Endothelial cell of umbilical vein (primary cell): ENCODE data around the gene MYO7B. TPM values are rescaled to one million over a fixed set of nuclear protein-coding genes. Genes with fewer than 3 reads are reported as not detected.

Experiments
- BruUV-seq: library from RNA; stranded (reverse); fragments of 400-500 nt; replicated peaks from 2 replicates; lab custom pipeline; 2021; lab: Mats Ljungman, UMichigan
- CTCF ChIA-PET: fragments of 300-600, 350-600 bp; sonication (Branson Sonifier 250); formaldehyde crosslinking; loops from one replicate; lab custom pipeline; 2021; ENCODE audit warnings: antibody characterized with exemption, inconsistent platforms; lab: Charles Lee
- POLR2A ChIA-PET: fragments of 300-600, 350-600 bp; sonication (Branson Sonifier 250); formaldehyde crosslinking; loops from one replicate; lab custom pipeline; 2021; ENCODE audit warnings: antibody characterized with exemption, inconsistent platforms; lab: Charles Lee
- DNase-seq: peaks from one replicate; pipeline ENCODE4 v3.0.0-alpha.2; 2011; ENCODE audit warnings: low read depth, low spot score
- FAIRE-seq: peaks from 2 replicates; lab custom pipeline; 2011; peaks lifted over from hg19 to GRCh38; lab: Jason Lieb, UNC
- H2AFZ ChIP-seq: 2 replicates; pipeline ENCODE4 v1.6.0; 2012; ENCODE audit warnings: low read depth, low read length, control low read depth, inconsistent platforms
- H3K27ac ChIP-seq: 2 replicates; pipeline ENCODE4 v1.5.1; 2011; ENCODE audit warnings: low read depth, mild to moderate bottlenecking, control low read depth, low read length, moderate library complexity; ENCODE audit not compliant: insufficient read depth
- H3K27me3 ChIP-seq, 2 experiments: 2 replicates each; pipeline versions ENCODE4 v1.6.0 to v1.6.1; 2011; ENCODE audit warnings: low read length in 2 of 2, mixed read lengths in 1 of 2; ENCODE audit not compliant: control insufficient read depth in 2 of 2, insufficient read depth in 2 of 2
- H3K36me3 ChIP-seq, 2 experiments: 2 replicates in 1 of 2; 3 replicates in 1 of 2; pipeline ENCODE4 v1.5.1; 2011; ENCODE audit warnings: low read length in 2 of 2, mild to moderate bottlenecking in 1 of 2, moderate library complexity in 1 of 2; ENCODE audit not compliant: control insufficient read depth in 2 of 2, insufficient read depth in 2 of 2; ENCODE audit errors: extremely low read depth in 1 of 2
- H3K4me1 ChIP-seq: 3 replicates; pipeline ENCODE4 v1.5.1; 2011; ENCODE audit warnings: mild to moderate bottlenecking, low read length; ENCODE audit not compliant: control insufficient read depth, insufficient read depth; ENCODE audit errors: extremely low read depth
- H3K4me2 ChIP-seq: 2 replicates; pipeline ENCODE4 v1.6.1; 2011; ENCODE audit warnings: low read length, control low read depth, mixed read lengths; ENCODE audit not compliant: insufficient read depth
- H3K4me3 ChIP-seq, 3 experiments: fragments of 200-600 bp in 1 of 3; sonication (generic), shearing (Covaris generic) in 1 of 3; replicated peaks in 1 of 3; 2 replicates each; pipeline ENCODE4 v1.5.1; 2011 to 2016; ENCODE audit warnings: control low read depth in 3 of 3, low read length in 3 of 3, mild to moderate bottlenecking in 2 of 3, inconsistent platforms in 1 of 3, low read depth in 1 of 3, moderate library complexity in 1 of 3; ENCODE audit not compliant: insufficient read depth in 1 of 3
- H3K79me2 ChIP-seq: 2 replicates; pipeline ENCODE4 v1.6.0; 2012; ENCODE audit warnings: low read length, inconsistent platforms; ENCODE audit not compliant: control insufficient read depth, insufficient read depth
- H3K9ac ChIP-seq: replicated peaks from 2 replicates; pipeline ENCODE3; 2011; ENCODE audit warnings: low read length, control low read depth; ENCODE audit not compliant: insufficient read depth; ENCODE audit errors: extremely low read depth
- H3K9me1 ChIP-seq: replicated peaks from 3 replicates; pipeline ENCODE4 v1.6.0; 2011; ENCODE audit warnings: mild to moderate bottlenecking, low read length; ENCODE audit not compliant: control insufficient read depth, insufficient read depth; ENCODE audit errors: extremely low read depth
- H3K9me3 ChIP-seq: replicated peaks from 2 replicates; pipeline ENCODE4 v1.5.1; 2012; ENCODE audit warnings: low read length, inconsistent platforms; ENCODE audit not compliant: control insufficient read depth, insufficient read depth
- H4K20me1 ChIP-seq: replicated peaks from 2 replicates; pipeline ENCODE3; 2011; ENCODE audit warnings: mild to moderate bottlenecking, low read length; ENCODE audit not compliant: control insufficient read depth, insufficient read depth; ENCODE audit errors: extremely low read depth
- CTCF ChIP-seq, 2 donors: IDR thresholded peaks; 1 replicate in 1 of 2; 2 replicates in 1 of 2; pipeline ENCODE4 v1.5.1; 2011; ENCODE audit warnings: low read length in 2 of 2, mild to moderate bottlenecking in 2 of 2, moderate library complexity in 2 of 2, control low read depth in 1 of 2, inconsistent platforms in 1 of 2, low read depth in 1 of 2; ENCODE audit not compliant: insufficient read depth in 1 of 2; ENCODE audit errors: extremely low read depth in 1 of 2
- FOS ChIP-seq: IDR thresholded peaks from 2 replicates; pipeline ENCODE4 v1.6.1; 2011; ENCODE audit warnings: mild to moderate bottlenecking, low read length, moderate library complexity, borderline replicate concordance; ENCODE audit not compliant: insufficient read depth
- GATA2 ChIP-seq: IDR thresholded peaks from 2 replicates; pipeline ENCODE4 v1.7.0; 2011; ENCODE audit warnings: low read depth, mild to moderate bottlenecking, moderate library complexity, mixed read lengths, low read length; ENCODE audit not compliant: insufficient read length, insufficient read depth
- JUN ChIP-seq: IDR thresholded peaks from 2 replicates; pipeline ENCODE4 v1.6.1; 2011; ENCODE audit warnings: borderline replicate concordance, low read depth; ENCODE audit not compliant: insufficient read length, insufficient read depth
- MAX ChIP-seq: IDR thresholded peaks from 2 replicates; pipeline ENCODE4 v1.6.1; 2011; ENCODE audit not compliant: insufficient read depth, insufficient read length
- MYC ChIP-seq: IDR thresholded peaks from one replicate; pipeline ENCODE4 v1.6.1; 2011; ENCODE audit warnings: mild to moderate bottlenecking, low read depth, low read length
- POLR2AphosphoS5 ChIP-seq: IDR thresholded peaks from 2 replicates; pipeline ENCODE4 v1.6.1; 2012; ENCODE audit warnings: low read depth, mild to moderate bottlenecking, control low read depth, low read length, moderate library complexity; ENCODE audit not compliant: insufficient read depth
- dilution Hi-C: fragments of 300-500 bp; cut with MboI; formaldehyde crosslinking; loops from one replicate; pipeline ENCODE4 v1.15.0; 2019; ENCODE audit warnings: low sequenced_read_pairs; ENCODE audit not compliant: extremely low pct_ligation_motif_present
- intact Hi-C: fragments of 100-400 bp; cut with micrococcal nuclease; formaldehyde crosslinking; loops from one replicate; pipeline ENCODE4 v1.10.0; 2022
- polyA plus RNA-seq, 4 experiments: library from polyadenylated mRNA; depleted of rRNA in 3 of 4; stranded (reverse) in 3 of 4; unstranded in 1 of 4; fragments of >200 nt; gene quantifications; 2 replicates each; pipeline versions ENCODE4 v1.2.1 to v1.2.3, GENCODE V29; 2011 to 2012; ENCODE audit warnings: missing spikeins in 1 of 4
- total RNA-seq: library from RNA; stranded (reverse); gene quantifications from 2 replicates; pipeline ENCODE4 v1.2.3, GENCODE V29; 2021

The MYO7B gene
- total and polyA plus RNA-seq, 2 donors (not counting 3 experiments of a cell fraction or from before 2014, with no cell fraction given) = 0.17 TPM; not detected in 1

GRCh38 chr2:127625572-127625951, 90.1 kb downstream of the MYO7B start:
- no peaks in the 10 kb centered on the region for H3K79me2 ChIP-seq
- no peaks in the 10 kb centered on the region for H3K9me1 ChIP-seq
- ChIA-PET POLR2A (no interaction called here), CTCF (interaction anchor here (1.3 to 2.5 kb wide), 3 partner anchors 24 to 70 kb away, joined by 5 to 12 read pairs (median 8); no protein-coding TSS in a partner anchor)
- DNase-seq (no peak), FAIRE-seq (no peak)
- H3K4me3 ChIP-seq = no peak overlapping the region
- dilution Hi-C loops (no loop called here), intact Hi-C loops (no loop called here)
- no peak overlapping the region for H2AFZ ChIP-seq
- H3K27ac ChIP-seq = no peak overlapping the region
- H3K4me2 ChIP-seq = no peak overlapping the region
- H3K9me3 ChIP-seq = no peaks in the 10 kb centered on the region
- no peaks in the 10 kb centered on the region for H3K36me3 ChIP-seq
- BruUV-seq = no TSS peak
- TF ChIP-seq CTCF (IDR thresholded peaks at IDR 0.05; ENCODE audit: extremely low read depth in 1 of 2, insufficient read depth in 1 of 2, low read depth in 1 of 2, low read length in 2 of 2) = no peak
- no peak for TF ChIP-seq MYC
- no peak for TF ChIP-seq FOS
- TF ChIP-seq POLR2AphosphoS5 = no peak
- no peak for TF ChIP-seq GATA2
- TF ChIP-seq MAX = no peak
- TF ChIP-seq JUN = no peak
- no peaks in the 10 kb centered on the region for H3K27me3 ChIP-seq
- no peak overlapping the region for H3K9ac ChIP-seq
- H3K4me1 ChIP-seq = no peaks in the 10 kb centered on the region
- H4K20me1 ChIP-seq = no peaks in the 10 kb centered on the region
